Activated naive CD8-positive, alpha-beta T cell (primary cell): ENCODE measurements around the gene EFCAB13.
"Not testable (repeated sequence)": the region's sequence is repeated elsewhere in the genome, so short reads cannot be mapped to it uniquely, and the experiment has no call there.

ENCODE experiments used
- H3K27ac Mint-ChIP-seq: one replicate; pipeline ENCODE4 v1.8.0; 2021; ENCODE audit warnings: mixed read lengths
- H3K27me3 Mint-ChIP-seq: one replicate; pipeline ENCODE4 v1.8.0; 2021; ENCODE audit warnings: mixed read lengths
- H3K36me3 Mint-ChIP-seq: one replicate; pipeline ENCODE4 v1.8.0; 2021; ENCODE audit warnings: mixed read lengths
- H3K4me1 Mint-ChIP-seq: one replicate; pipeline ENCODE4 v1.8.0; 2021; ENCODE audit warnings: low read depth, mixed read lengths
- H3K4me3 Mint-ChIP-seq: one replicate; pipeline ENCODE4 v1.8.0; 2021; ENCODE audit warnings: mild to moderate bottlenecking, mixed read lengths
- H3K9me3 Mint-ChIP-seq: one replicate; pipeline ENCODE4 v1.8.0; 2021; ENCODE audit warnings: low read depth, mixed read lengths

EFCAB13 gene

GRCh38 chr17:47335101-47335936, 11.6 kb downstream of the EFCAB13 start:
- H3K4me1 Mint-ChIP-seq, result peaks cover 2% of the 10 kb centered on the region
- H3K27ac Mint-ChIP-seq, result no peak overlapping the region
- no peaks in the 10 kb centered on the region for H3K9me3 Mint-ChIP-seq
- no peak overlapping the region for H3K4me3 Mint-ChIP-seq
- peaks cover 31% of the 10 kb centered on the region for H3K36me3 Mint-ChIP-seq
- H3K27me3 Mint-ChIP-seq, result no peaks in the 10 kb centered on the region

GRCh38 chr17:47338026-47338425, 14.3 kb downstream of the EFCAB13 start:
- Mint-ChIP-seq H3K4me3 (no peak overlapping the region), H3K36me3 (peaks cover 21% of the 10 kb centered on the region), H3K27me3 (no peaks in the 10 kb centered on the region), H3K27ac (no peak overlapping the region), H3K9me3 (no peaks in the 10 kb centered on the region), H3K4me1 (no peaks in the 10 kb centered on the region)

- no peaks in the 10 kb centered on the region for H3K27me3 Mint-ChIP-seq
- no peak overlapping the region for H3K4me3 Mint-ChIP-seq
- H3K36me3 Mint-ChIP-seq, result peaks cover 18% of the 10 kb centered on the region
- no peaks in the 10 kb centered on the region for H3K4me1 Mint-ChIP-seq
- H3K9me3 Mint-ChIP-seq, result no peaks in the 10 kb centered on the region
- H3K27ac Mint-ChIP-seq, result no peak overlapping the region
Measured at GRCh38 chr17:47352848-47353247, 29.1 kb downstream of the EFCAB13 start.

- Mint-ChIP-seq H3K4me1 (no peaks in the 10 kb centered on the region), H3K27ac (no peak overlapping the region), H3K36me3 (peaks cover 15% of the 10 kb centered on the region), H3K4me3 (no peak overlapping the region), H3K27me3 (no peaks in the 10 kb centered on the region), H3K9me3 (no peaks in the 10 kb centered on the region)
Measured at GRCh38 chr17:47358652-47359051, 34.9 kb downstream of the EFCAB13 start.

DNA sequence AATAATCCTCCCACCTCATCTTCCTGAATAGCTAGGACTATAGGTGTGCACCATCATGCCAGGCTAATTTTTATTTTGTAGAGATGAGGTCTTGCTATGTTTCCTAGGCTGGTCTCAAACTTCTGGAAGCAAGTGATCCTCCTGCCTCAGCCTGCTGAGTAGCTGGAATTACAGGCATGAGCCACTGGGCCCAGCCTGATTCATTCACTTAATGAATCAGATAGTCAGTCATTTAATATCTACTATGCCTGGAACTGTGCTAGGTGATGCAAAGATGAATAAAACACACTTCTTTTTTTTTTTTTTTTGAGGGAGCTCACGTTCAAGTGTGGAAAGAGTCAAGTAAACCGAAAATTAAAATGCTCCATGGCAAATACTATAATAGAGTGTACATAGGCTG, 39.4 kb downstream of the EFCAB13 start:
- Mint-ChIP-seq H3K27ac (no peak overlapping the region), H3K36me3 (peaks cover 2% of the 10 kb centered on the region), H3K4me3 (no peak overlapping the region), H3K9me3 (no peaks in the 10 kb centered on the region), H3K4me1 (no peaks in the 10 kb centered on the region), H3K27me3 (no peaks in the 10 kb centered on the region)

GRCh38 chr17:47367257-47367656, 43.5 kb downstream of the EFCAB13 start:
- H3K4me3 Mint-ChIP-seq, result no peak overlapping the region
- H3K27ac Mint-ChIP-seq, result no peak overlapping the region
- peaks cover 1% of the 10 kb centered on the region for H3K9me3 Mint-ChIP-seq
- no peaks in the 10 kb centered on the region for H3K27me3 Mint-ChIP-seq
- peaks cover 8% of the 10 kb centered on the region for H3K36me3 Mint-ChIP-seq
- no peaks in the 10 kb centered on the region for H3K4me1 Mint-ChIP-seq

- Mint-ChIP-seq H3K27me3 (no peaks in the 10 kb centered on the region), H3K4me3 (no peak overlapping the region), H3K36me3 (peaks cover 18% of the 10 kb centered on the region), H3K27ac (no peak overlapping the region), H3K4me1 (no peaks in the 10 kb centered on the region), H3K9me3 (peaks cover 11% of the 10 kb centered on the region)
Measured at GRCh38 chr17:47368262-47368661, 44.5 kb downstream of the EFCAB13 start.

- Mint-ChIP-seq H3K9me3 (peaks cover 13% of the 10 kb centered on the region), H3K36me3 (peaks cover 28% of the 10 kb centered on the region)
- not testable (repeated sequence) for H3K4me1 Mint-ChIP-seq, H3K27me3 Mint-ChIP-seq, H3K4me3 Mint-ChIP-seq, H3K27ac Mint-ChIP-seq
Measured at GRCh38 chr17:47370899-47371298, 47.1 kb downstream of the EFCAB13 start.

DNA sequence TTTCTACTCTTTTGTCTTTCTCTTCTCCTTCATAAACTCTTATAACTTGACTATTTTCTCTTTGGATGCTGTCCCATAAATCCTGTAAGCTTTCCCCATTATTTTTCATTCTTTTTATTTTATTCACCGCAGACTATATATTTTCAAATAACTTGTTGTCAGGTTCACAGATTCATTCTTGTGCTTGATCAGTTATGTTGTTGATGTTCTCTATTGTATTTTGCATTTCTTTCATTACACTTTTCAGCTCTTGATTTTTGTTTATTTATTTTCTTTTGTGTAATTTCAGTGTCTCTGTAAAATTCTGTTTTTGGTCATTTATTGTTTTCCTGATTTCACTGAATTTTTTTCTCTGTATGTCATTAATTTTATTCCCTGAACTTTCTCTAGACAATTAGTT, 49.2 kb downstream of the EFCAB13 start:
- Mint-ChIP-seq H3K4me1 (no peaks in the 10 kb centered on the region), H3K4me3 (no peak overlapping the region), H3K27ac (no peak overlapping the region), H3K36me3 (peaks cover 28% of the 10 kb centered on the region), H3K27me3 (no peaks in the 10 kb centered on the region), H3K9me3 (peaks cover 13% of the 10 kb centered on the region)

- H3K36me3 Mint-ChIP-seq, result peaks cover 28% of the 10 kb centered on the region
Measured at GRCh38 chr17:47376247-47376646, 52.5 kb downstream of the EFCAB13 start.

DNA sequence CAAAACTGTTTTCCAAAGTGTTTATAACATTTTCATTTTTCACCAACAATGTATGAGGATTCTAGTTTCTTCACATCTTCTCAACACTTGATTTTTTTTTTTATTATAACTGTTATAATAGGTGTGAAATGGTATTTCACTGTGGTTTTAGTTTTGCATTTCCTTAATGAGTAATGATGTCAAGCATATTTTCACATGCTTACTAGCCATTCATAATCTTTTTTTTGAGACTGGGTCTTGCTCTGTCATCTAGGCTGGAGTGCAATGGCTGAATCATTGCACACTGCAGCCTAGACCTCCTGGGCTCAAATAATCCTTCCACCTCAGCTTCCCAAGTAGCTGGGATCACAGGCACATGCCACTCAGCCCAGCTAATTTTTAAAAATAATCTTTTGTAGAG, 65.1 kb downstream of the EFCAB13 start:
- Mint-ChIP-seq H3K36me3 (peaks cover 32% of the 10 kb centered on the region), H3K9me3 (peaks cover 3% of the 10 kb centered on the region), H3K27ac (no peak overlapping the region), H3K27me3 (no peaks in the 10 kb centered on the region), H3K4me3 (no peak overlapping the region), H3K4me1 (no peaks in the 10 kb centered on the region)

More at GRCh38 chr17:47376247-47376646, 52.5 kb downstream of the EFCAB13 start:
- no peaks in the 10 kb centered on the region for H3K4me1 Mint-ChIP-seq
- peaks cover 13% of the 10 kb centered on the region for H3K9me3 Mint-ChIP-seq
- H3K27ac Mint-ChIP-seq, result no peak overlapping the region
- H3K4me3 Mint-ChIP-seq, result no peak overlapping the region
- H3K27me3 Mint-ChIP-seq, result no peaks in the 10 kb centered on the region

DNA sequence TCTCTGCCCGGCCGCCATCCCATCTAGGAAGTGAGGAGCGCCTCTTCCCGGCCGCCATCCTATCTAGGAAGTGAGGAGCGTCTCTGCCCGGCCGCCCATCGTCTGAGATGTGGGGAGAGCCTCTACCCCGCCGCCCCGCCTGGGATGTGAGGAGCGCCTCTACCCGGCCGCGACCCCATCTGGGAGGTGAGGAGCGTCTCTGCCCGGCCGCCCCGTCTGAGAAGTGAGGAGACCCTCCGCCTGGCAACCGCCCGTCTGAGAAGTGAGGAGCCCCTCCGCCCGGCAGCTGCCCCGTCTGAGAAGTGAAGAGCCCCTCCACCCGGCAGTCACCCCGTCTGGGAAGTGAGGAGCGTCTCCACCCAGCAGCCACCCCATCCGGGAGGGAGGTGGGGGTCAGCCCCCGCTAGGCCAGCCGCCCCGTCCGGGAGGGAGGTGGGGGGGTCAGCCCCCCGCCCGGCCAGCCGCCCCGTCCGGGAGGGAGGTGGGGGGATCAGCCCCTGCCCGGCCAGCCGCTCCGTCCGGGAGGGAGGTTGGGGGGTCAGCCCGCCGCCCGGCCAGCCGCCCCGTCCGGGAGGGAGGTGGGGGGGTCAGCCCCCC, 73.9 kb downstream of the EFCAB13 start:
- H3K4me1 Mint-ChIP-seq, H3K36me3 Mint-ChIP-seq, H3K27ac Mint-ChIP-seq, H3K27me3 Mint-ChIP-seq, H3K9me3 Mint-ChIP-seq, H3K4me3 Mint-ChIP-seq: not testable (repeated sequence)

DNA sequence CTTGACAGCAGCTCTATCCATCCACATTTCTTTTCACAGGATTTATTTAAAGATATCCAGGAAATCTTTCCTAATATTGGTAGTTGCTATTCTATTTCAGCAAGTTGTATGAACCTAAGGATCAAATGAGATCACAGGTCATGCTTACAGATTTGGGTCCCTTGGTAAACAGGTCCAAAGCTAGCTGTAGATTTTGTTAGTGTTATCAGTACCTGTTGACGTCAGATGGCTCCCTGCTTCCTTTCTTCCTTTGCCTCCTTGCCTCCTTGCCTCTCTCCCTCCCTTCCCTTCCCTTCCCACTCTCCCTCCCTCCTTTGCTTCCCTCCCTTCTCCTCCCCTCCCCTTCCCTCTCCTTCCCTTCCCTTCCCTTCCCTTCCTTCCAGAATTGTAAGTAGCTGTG, 76.6 kb downstream of the EFCAB13 start:
- H3K9me3 Mint-ChIP-seq, result no peaks in the 10 kb centered on the region

DNA sequence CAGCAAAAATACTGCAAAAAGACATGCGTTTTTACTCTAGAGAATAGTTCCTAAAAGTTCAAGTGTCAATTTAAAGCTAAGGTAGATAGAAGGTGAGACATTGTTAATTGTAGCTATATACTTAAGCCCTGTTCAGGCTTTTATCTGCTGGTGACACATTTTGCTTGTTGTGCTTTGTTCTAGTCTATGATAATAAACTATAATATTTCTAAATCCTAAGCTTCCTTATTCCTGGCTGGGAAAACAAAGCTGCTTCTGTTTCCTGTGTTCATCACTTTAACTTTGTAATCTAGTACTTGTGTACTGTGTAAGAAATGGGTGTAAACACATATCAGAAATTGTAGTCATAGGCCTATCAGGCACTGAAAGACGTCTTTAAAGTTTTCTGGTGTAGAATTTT, 77.3 kb downstream of the EFCAB13 start:
- no peaks in the 10 kb centered on the region for H3K9me3 Mint-ChIP-seq
- H3K27me3 Mint-ChIP-seq, result no peaks in the 10 kb centered on the region
- H3K27ac Mint-ChIP-seq, result no peak overlapping the region
- H3K36me3 Mint-ChIP-seq, result peaks cover 4% of the 10 kb centered on the region
- no peak overlapping the region for H3K4me3 Mint-ChIP-seq
- no peaks in the 10 kb centered on the region for H3K4me1 Mint-ChIP-seq

More for the DNA sequence above, 76.6 kb downstream of the EFCAB13 start:
- H3K27ac Mint-ChIP-seq, result no peak overlapping the region
- H3K36me3 Mint-ChIP-seq, result peaks cover 4% of the 10 kb centered on the region
- no peak overlapping the region for H3K4me3 Mint-ChIP-seq
- H3K4me1 Mint-ChIP-seq, result no peaks in the 10 kb centered on the region
- no peaks in the 10 kb centered on the region for H3K27me3 Mint-ChIP-seq

DNA sequence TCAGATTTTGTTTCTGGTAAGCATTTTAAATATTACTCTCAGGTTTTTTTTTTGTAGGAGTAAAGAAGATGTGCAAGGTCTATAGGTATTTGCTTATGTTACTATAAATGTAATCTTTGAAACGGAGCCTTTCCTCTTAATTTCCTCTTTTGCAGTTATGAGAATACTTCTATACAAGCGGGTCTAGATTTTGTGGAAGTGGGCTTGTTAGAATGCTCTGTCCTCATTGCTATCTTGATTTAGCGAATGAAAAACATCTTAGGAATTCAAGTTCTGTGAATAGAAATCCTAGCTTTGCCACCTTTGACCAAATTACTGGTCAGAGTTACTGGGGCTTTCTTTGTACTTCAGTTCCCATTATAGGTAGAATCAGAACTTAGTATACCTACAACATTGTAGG, 80.3 kb downstream of the EFCAB13 start:
- no peaks in the 10 kb centered on the region for H3K9me3 Mint-ChIP-seq
- peaks cover 5% of the 10 kb centered on the region for H3K36me3 Mint-ChIP-seq
- no peak overlapping the region for H3K4me3 Mint-ChIP-seq
- no peaks in the 10 kb centered on the region for H3K27me3 Mint-ChIP-seq
- no peaks in the 10 kb centered on the region for H3K4me1 Mint-ChIP-seq
- H3K27ac Mint-ChIP-seq, result no peak overlapping the region

GRCh38 chr17:47404875-47405274, 81.1 kb downstream of the EFCAB13 start:
- H3K27ac Mint-ChIP-seq, result no peak overlapping the region
- no peaks in the 10 kb centered on the region for H3K4me1 Mint-ChIP-seq
- peaks cover 9% of the 10 kb centered on the region for H3K36me3 Mint-ChIP-seq
- H3K4me3 Mint-ChIP-seq, result no peak overlapping the region
- no peaks in the 10 kb centered on the region for H3K27me3 Mint-ChIP-seq
- H3K9me3 Mint-ChIP-seq, result no peaks in the 10 kb centered on the region
